ENCODE data around the gene INSR.

GRCh38 chr19:7246601-7247000 is 47.6 kb downstream of the INSR start:
- TF ChIP-seq CTCF (conservative IDR thresholded peaks at IDR 0.05; ENCODE audit: low read depth in 2 of 2) (no peak), POLR2AphosphoS5 (IDR thresholded peaks at IDR 0.05; ENCODE audit: low read depth) (no peak), CREB1 (CRISPR knock-in tag; IDR thresholded peaks at IDR 0.05; ENCODE audit: low read depth) (no peak)
